IPS-18c (cell line): ENCODE results near the gene GAL.

Source experiments
- H3K4me3 ChIP-seq: 2 replicates; pipeline ENCODE4 v1.7.0; 2013; ENCODE audit warnings: low read depth, mild to moderate bottlenecking, low read length, moderate library complexity; ENCODE audit not compliant: insufficient read depth
- H3K9me3 ChIP-seq: one replicate; pipeline ENCODE4 v1.6.1; 2013; ENCODE audit warnings: mild to moderate bottlenecking, low read length, moderate library complexity; ENCODE audit not compliant: control insufficient read depth, insufficient read depth

The GAL gene

GRCh38 chr11:68690671-68691401 lies 6.5 kb downstream of the GAL start:
- no peak overlapping the region for H3K4me3 ChIP-seq
- peaks cover 2% of the 10 kb centered on the region for H3K9me3 ChIP-seq

GRCh38 chr11:68691402-68691784 lies 7.0 kb downstream of the GAL start:
- Histone ChIP-seq H3K4me3 (no peak overlapping the region), H3K9me3 (peaks cover 2% of the 10 kb centered on the region)

- H3K4me3 ChIP-seq, result no peak overlapping the region
Measured at GRCh38 chr11:68692115-68692514, 7.8 kb downstream of the GAL start.

GRCh38 chr11:68692871-68693483 lies 8.6 kb downstream of the GAL start:
- peaks cover 2% of the 10 kb centered on the region for H3K9me3 ChIP-seq
- H3K4me3 ChIP-seq, result no peak overlapping the region

More at GRCh38 chr11:68692115-68692514, 7.8 kb downstream of the GAL start:
- peaks cover 2% of the 10 kb centered on the region for H3K9me3 ChIP-seq

GRCh38 chr11:68693484-68693882 lies 9.1 kb downstream of the GAL start:
- H3K9me3 ChIP-seq, result peaks cover 2% of the 10 kb centered on the region
- no peak overlapping the region for H3K4me3 ChIP-seq

GRCh38 chr11:68694431-68695297 lies 10.3 kb downstream of the GAL start:
- Histone ChIP-seq H3K9me3 (peaks cover 2% of the 10 kb centered on the region), H3K4me3 (no peak overlapping the region)

GRCh38 chr11:68695531-68695930 lies 11.2 kb downstream of the GAL start:
- Histone ChIP-seq H3K4me3 (no peak overlapping the region; the same call in 1 of the 2 replicates), H3K9me3 (peaks cover 2% of the 10 kb centered on the region)

- Histone ChIP-seq H3K4me3 (no peak overlapping the region), H3K9me3 (no peaks in the 10 kb centered on the region)
Measured at GRCh38 chr11:68698993-68699392, 14.6 kb downstream of the GAL start.

- H3K4me3 ChIP-seq, result 0 out of 2 replicates have a peak overlapping the region, but pooled peaks have one; percentile 16
- H3K9me3 ChIP-seq, result no peaks in the 10 kb centered on the region
Measured at GRCh38 chr11:68704887-68705286, 20.5 kb downstream of the GAL start.

GRCh38 chr11:68707527-68707926 lies 23.2 kb downstream of the GAL start:
- Histone ChIP-seq H3K4me3 (no peak overlapping the region), H3K9me3 (no peaks in the 10 kb centered on the region)

- Histone ChIP-seq H3K4me3 (no peak overlapping the region), H3K9me3 (no peaks in the 10 kb centered on the region)
Measured at GRCh38 chr11:68709062-68709461, 24.7 kb downstream of the GAL start.

- Histone ChIP-seq H3K4me3 (no peak overlapping the region), H3K9me3 (no peaks in the 10 kb centered on the region)
Measured at GRCh38 chr11:68710409-68710808, 26.1 kb downstream of the GAL start.

- no peaks in the 10 kb centered on the region for H3K9me3 ChIP-seq
- H3K4me3 ChIP-seq, result no peak overlapping the region
Measured at GRCh38 chr11:68711114-68711513, 26.8 kb downstream of the GAL start.

- no peaks in the 10 kb centered on the region for H3K9me3 ChIP-seq
- H3K4me3 ChIP-seq, result no peak overlapping the region
Measured at GRCh38 chr11:68714060-68714856, 29.9 kb downstream of the GAL start.

- Histone ChIP-seq H3K4me3 (no peak overlapping the region), H3K9me3 (no peaks in the 10 kb centered on the region)
Measured at GRCh38 chr11:68715456-68716122, 31.2 kb downstream of the GAL start.

- Histone ChIP-seq H3K9me3 (no peaks in the 10 kb centered on the region), H3K4me3 (no peak overlapping the region)
Measured at GRCh38 chr11:68721075-68721474, 36.7 kb downstream of the GAL start.

- H3K4me3 ChIP-seq, result no peak overlapping the region
- H3K9me3 ChIP-seq, result no peaks in the 10 kb centered on the region
Measured at GRCh38 chr11:68722143-68722542, 37.8 kb downstream of the GAL start.
